C4-2B (cell line): Measurements from ENCODE around the gene UBA1.

Source experiments
- ZFX ChIP-seq: fragments of 450-650 bp; IDR thresholded peaks from 2 replicates; pipeline ENCODE4 v1.6.1; 2017
- TF ChIP-seq, protein P1 (sequence below): fragments of 450-650 bp; conservative IDR thresholded peaks from 2 replicates; pipeline ENCODE4 v1.5.1; 2017; ENCODE audit warnings: mild to moderate bottlenecking

DNA sequence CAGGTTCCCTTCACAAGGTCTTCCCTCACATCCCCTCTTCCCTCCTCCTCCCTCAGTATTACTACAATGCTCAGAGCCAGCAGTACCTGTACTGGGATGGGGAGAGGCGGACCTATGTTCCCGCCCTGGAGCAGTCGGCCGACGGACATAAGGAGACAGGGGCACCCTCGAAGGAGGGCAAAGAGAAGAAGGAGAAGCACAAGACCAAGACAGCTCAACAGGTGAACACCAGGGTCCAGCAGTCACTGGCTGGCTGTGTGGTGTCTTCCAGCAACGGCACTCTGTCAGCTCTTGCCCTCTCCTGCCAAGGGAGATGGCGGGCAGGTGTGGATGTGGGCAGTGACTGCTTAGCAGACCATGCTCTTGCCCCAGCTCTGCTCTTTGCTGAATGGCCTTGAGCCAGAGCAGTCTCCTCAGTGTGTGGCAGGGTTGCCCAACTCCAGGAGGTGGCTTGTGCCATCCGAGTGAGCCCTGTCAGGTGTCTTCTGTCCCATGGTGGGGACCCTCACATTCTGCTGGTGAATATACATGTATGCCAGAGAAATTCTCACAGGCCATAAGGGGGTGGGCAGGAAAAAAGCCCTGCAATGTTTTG is 11.4 kb upstream of the UBA1 start:
- TF ChIP-seq, protein P1, sequence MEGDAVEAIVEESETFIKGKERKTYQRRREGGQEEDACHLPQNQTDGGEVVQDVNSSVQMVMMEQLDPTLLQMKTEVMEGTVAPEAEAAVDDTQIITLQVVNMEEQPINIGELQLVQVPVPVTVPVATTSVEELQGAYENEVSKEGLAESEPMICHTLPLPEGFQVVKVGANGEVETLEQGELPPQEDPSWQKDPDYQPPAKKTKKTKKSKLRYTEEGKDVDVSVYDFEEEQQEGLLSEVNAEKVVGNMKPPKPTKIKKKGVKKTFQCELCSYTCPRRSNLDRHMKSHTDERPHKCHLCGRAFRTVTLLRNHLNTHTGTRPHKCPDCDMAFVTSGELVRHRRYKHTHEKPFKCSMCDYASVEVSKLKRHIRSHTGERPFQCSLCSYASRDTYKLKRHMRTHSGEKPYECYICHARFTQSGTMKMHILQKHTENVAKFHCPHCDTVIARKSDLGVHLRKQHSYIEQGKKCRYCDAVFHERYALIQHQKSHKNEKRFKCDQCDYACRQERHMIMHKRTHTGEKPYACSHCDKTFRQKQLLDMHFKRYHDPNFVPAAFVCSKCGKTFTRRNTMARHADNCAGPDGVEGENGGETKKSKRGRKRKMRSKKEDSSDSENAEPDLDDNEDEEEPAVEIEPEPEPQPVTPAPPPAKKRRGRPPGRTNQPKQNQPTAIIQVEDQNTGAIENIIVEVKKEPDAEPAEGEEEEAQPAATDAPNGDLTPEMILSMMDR, result no peak
- no peak for TF ChIP-seq ZFX
